HFF-Myc (cell line): Measurements from ENCODE around the gene PHF21B.

Source experiments
- DNase-seq: peaks from one replicate; pipeline ENCODE4 v3.0.0-alpha.2; 2011; ENCODE audit warnings: low read depth; ENCODE audit errors: extremely low read depth
- H3K4me3 ChIP-seq: replicated peaks from 2 replicates; pipeline ENCODE4 v1.5.1; 2011; ENCODE audit warnings: low read depth, mild to moderate bottlenecking, control low read depth, low read length
- CTCF ChIP-seq: IDR thresholded peaks from 2 replicates; pipeline ENCODE4 v1.5.1; 2012; ENCODE audit warnings: mild to moderate bottlenecking, low read depth, low read length, control low read depth; ENCODE audit errors: missing control alignments

Gene PHF21B

GRCh38 chr22:44956840-44957767 lies 52.7 kb downstream of the PHF21B start:
- TF ChIP-seq CTCF, result peak; percentile 23
- no peak overlapping the region for H3K4me3 ChIP-seq
- no peak for DNase-seq

GRCh38 chr22:44955102-44955501 lies 54.7 kb downstream of the PHF21B start:
- DNase-seq, result no peak
- no peak for TF ChIP-seq CTCF
- H3K4me3 ChIP-seq, result no peak overlapping the region

- TF ChIP-seq CTCF, result no peak
- DNase-seq, result no peak
- H3K4me3 ChIP-seq, result no peak overlapping the region
Observed at GRCh38 chr22:44954149-44954548, 55.7 kb downstream of the PHF21B start.

- H3K4me3 ChIP-seq, result no peak overlapping the region
- no peak for DNase-seq
- no peak for TF ChIP-seq CTCF
Observed at GRCh38 chr22:44952863-44953746, 56.7 kb downstream of the PHF21B start.

- DNase-seq, result no peak
- H3K4me3 ChIP-seq, result no peak overlapping the region
- TF ChIP-seq CTCF, result no peak
Observed at GRCh38 chr22:44951510-44951816, 58.3 kb downstream of the PHF21B start.

GRCh38 chr22:44950806-44951509 lies 58.8 kb downstream of the PHF21B start:
- no peak for TF ChIP-seq CTCF
- DNase-seq, result no peak
- no peak overlapping the region for H3K4me3 ChIP-seq
